Activated gamma-delta T cell treated with Interleukin-2 at 50 U/mL for 16 hours (primary cell): ENCODE data around the gene EDAR.

Experiments
- DNase-seq: peaks from one replicate; pipeline ENCODE4 v3.0.0-alpha.2; 2020

Gene EDAR

GRCh38 chr2:108938077-108938710 is 50.8 kb downstream of the EDAR start:
- DNase-seq, result no peak

GRCh38 chr2:108937367-108938017 is 51.5 kb downstream of the EDAR start:
- no peak for DNase-seq

- no peak for DNase-seq
Measured at GRCh38 chr2:108936866-108937265, 52.2 kb downstream of the EDAR start.

GRCh38 chr2:108936076-108936864 is 52.8 kb downstream of the EDAR start:
- no peak for DNase-seq

GRCh38 chr2:108935271-108935741 is 53.7 kb downstream of the EDAR start:
- no peak for DNase-seq

GRCh38 chr2:108934583-108935245 is 54.3 kb downstream of the EDAR start:
- no peak for DNase-seq

- no peak for DNase-seq
Measured at GRCh38 chr2:108934151-108934550, 54.9 kb downstream of the EDAR start.

- DNase-seq, result no peak
Measured at GRCh38 chr2:108933691-108934117, 55.3 kb downstream of the EDAR start.

GRCh38 chr2:108932736-108933332 is 56.2 kb downstream of the EDAR start:
- no peak for DNase-seq

- no peak for DNase-seq
Measured at GRCh38 chr2:108931372-108931771, 57.6 kb downstream of the EDAR start.

GRCh38 chr2:108929807-108930425 is 59.1 kb downstream of the EDAR start:
- no peak for DNase-seq

GRCh38 chr2:108928660-108929377 is 60.2 kb downstream of the EDAR start:
- no peak for DNase-seq

GRCh38 chr2:108927936-108928659 is 60.9 kb downstream of the EDAR start:
- peak; percentile 34 for DNase-seq

GRCh38 chr2:108927405-108927804 is 61.6 kb downstream of the EDAR start:
- no peak for DNase-seq

GRCh38 chr2:108926561-108927380 is 62.2 kb downstream of the EDAR start:
- DNase-seq, result no peak

- DNase-seq, result no peak
Measured at GRCh38 chr2:108925735-108926134, 63.3 kb downstream of the EDAR start.

- DNase-seq, result no peak
Measured at GRCh38 chr2:108925286-108925685, 63.7 kb downstream of the EDAR start.

GRCh38 chr2:108924580-108925251 is 64.3 kb downstream of the EDAR start:
- no peak for DNase-seq
